ENCODE measurements around the gene ABTB2. TPM values are rescaled to one million over a fixed set of nuclear protein-coding genes. Genes with fewer than 3 reads are reported as not detected.

Gene ABTB2
- total RNA-seq, 2 donors from 2014 or later = 27.0 to 27.4 TPM

GRCh38 chr11:34341096-34341495 is 16.7 kb downstream of the ABTB2 start:
- no peak for TF ChIP-seq CTCF (IDR thresholded peaks at IDR 0.05)
- peak overlapping the region in 1 of 2 donors; percentile 60 for H3K27ac ChIP-seq
- no peak overlapping the region for H3K4me3 ChIP-seq
- H3K27me3 ChIP-seq = no peaks in the 10 kb centered on the region
- peaks cover 0 to 38% of the 10 kb centered on the region in 2 donors for H3K4me1 ChIP-seq
- DNase-seq (ENCODE audit: low spot score) = no peak
- no peaks in the 10 kb centered on the region for H3K36me3 ChIP-seq
- H3K9me3 ChIP-seq = no peaks in the 10 kb centered on the region

- no peak for DNase-seq (ENCODE audit: low spot score)
- Histone ChIP-seq H3K27ac (no peak overlapping the region), H3K4me3 (no peak overlapping the region), H3K9me3 (no peaks in the 10 kb centered on the region), H3K36me3 (no peaks in the 10 kb centered on the region), H3K4me1 (peaks cover 0 to 34% of the 10 kb centered on the region in 2 donors), H3K27me3 (no peaks in the 10 kb centered on the region)
- no peak for TF ChIP-seq CTCF (IDR thresholded peaks at IDR 0.05)
These were observed 17.2 kb downstream of the ABTB2 start for GRCh38 chr11:34340653-34341052.

- Histone ChIP-seq H3K4me1 (peaks cover 0 to 26% of the 10 kb centered on the region in 2 donors), H3K9me3 (no peaks in the 10 kb centered on the region), H3K4me3 (no peak overlapping the region), H3K36me3 (no peaks in the 10 kb centered on the region), H3K27me3 (no peaks in the 10 kb centered on the region), H3K27ac (no peak overlapping the region)
- no peak for DNase-seq (ENCODE audit: low spot score)
- TF ChIP-seq CTCF (IDR thresholded peaks at IDR 0.05) = no peak
These were observed 18.4 kb downstream of the ABTB2 start for GRCh38 chr11:34339149-34340064.

GRCh38 chr11:34337016-34337415 is 20.8 kb downstream of the ABTB2 start:
- Histone ChIP-seq H3K9me3 (no peaks in the 10 kb centered on the region), H3K4me3 (no peak overlapping the region), H3K4me1 (peaks cover 0 to 17% of the 10 kb centered on the region in 2 donors), H3K27me3 (no peaks in the 10 kb centered on the region), H3K27ac (no peak overlapping the region), H3K36me3 (no peaks in the 10 kb centered on the region)
- DNase-seq (ENCODE audit: low spot score) = no peak
- TF ChIP-seq CTCF (IDR thresholded peaks at IDR 0.05) = no peak

GRCh38 chr11:34335801-34336200 is 22.0 kb downstream of the ABTB2 start:
- DNase-seq (ENCODE audit: low spot score) = no peak
- Histone ChIP-seq H3K27me3 (no peaks in the 10 kb centered on the region), H3K4me1 (peaks cover 0 to 17% of the 10 kb centered on the region in 2 donors), H3K27ac (no peak overlapping the region), H3K36me3 (no peaks in the 10 kb centered on the region), H3K9me3 (no peaks in the 10 kb centered on the region), H3K4me3 (no peak overlapping the region)
- no peak for TF ChIP-seq CTCF (IDR thresholded peaks at IDR 0.05)

All from right atrium auricular region (tissue), 2 donors.